AG09309 (cell line): Measurements from ENCODE around the gene FAM167B.

Source experiments
- DNase-seq: peaks from one replicate; pipeline ENCODE4 v3.0.0-alpha.2; 2010; ENCODE audit warnings: low read depth
- H3K4me3 ChIP-seq: 2 replicates; pipeline ENCODE4 v1.5.1; 2011; ENCODE audit warnings: mild to moderate bottlenecking, low read depth, low read length, moderate library complexity; ENCODE audit not compliant: control insufficient read depth
- TF ChIP-seq, protein P1 (sequence below): IDR thresholded peaks from 2 replicates; pipeline ENCODE4 v1.5.1; 2011; ENCODE audit warnings: mild to moderate bottlenecking, low read depth, low read length, inconsistent platforms; ENCODE audit not compliant: insufficient read depth, control insufficient read depth; ENCODE audit errors: missing control alignments

FAM167B gene

DNA sequence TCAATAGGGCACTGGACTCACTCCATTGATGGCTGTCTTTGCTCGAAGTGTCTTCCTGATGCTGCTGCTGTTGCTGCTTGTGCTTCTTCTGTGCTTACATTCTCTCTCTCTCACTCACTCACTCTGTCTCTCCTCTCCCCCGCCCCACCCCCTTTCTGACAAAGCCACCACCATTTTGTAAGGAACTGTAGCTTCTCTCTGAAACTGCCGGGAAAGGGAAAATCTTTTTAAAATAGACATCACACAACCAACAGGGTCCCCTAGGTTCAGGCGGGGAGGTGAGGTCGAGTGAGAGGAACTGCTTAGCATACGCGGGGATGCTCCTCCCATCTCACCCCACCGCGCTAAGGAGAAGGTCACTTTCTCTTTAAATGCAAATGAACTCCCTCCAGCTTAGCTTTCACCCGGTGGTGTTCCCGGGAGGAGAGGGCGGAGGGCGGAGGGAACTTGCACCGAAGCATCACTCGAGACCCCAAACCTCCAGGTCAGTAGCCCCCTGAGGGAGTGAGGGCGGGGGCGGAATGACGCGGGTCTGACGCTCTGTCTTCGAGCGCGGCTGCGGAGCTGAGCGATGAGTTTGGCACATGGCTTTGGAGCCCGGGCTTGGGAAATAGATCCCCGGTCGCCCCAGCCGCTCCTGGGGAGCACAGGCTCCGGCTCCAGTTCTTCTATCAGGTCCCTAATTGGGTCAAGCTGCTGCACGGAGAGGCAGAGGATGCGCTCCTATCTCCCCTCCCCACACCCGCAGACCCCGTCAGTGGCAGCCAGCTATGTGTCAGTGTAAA, 46.6 kb upstream of the FAM167B start, which contains the start of gene CCDC28B:
CCDC28B (plus strand) TSS at position 370 of the 785 bp plus-strand sequence. CDS start 1,341 bp downstream, outside the sequence.
- TF ChIP-seq, protein P1, sequence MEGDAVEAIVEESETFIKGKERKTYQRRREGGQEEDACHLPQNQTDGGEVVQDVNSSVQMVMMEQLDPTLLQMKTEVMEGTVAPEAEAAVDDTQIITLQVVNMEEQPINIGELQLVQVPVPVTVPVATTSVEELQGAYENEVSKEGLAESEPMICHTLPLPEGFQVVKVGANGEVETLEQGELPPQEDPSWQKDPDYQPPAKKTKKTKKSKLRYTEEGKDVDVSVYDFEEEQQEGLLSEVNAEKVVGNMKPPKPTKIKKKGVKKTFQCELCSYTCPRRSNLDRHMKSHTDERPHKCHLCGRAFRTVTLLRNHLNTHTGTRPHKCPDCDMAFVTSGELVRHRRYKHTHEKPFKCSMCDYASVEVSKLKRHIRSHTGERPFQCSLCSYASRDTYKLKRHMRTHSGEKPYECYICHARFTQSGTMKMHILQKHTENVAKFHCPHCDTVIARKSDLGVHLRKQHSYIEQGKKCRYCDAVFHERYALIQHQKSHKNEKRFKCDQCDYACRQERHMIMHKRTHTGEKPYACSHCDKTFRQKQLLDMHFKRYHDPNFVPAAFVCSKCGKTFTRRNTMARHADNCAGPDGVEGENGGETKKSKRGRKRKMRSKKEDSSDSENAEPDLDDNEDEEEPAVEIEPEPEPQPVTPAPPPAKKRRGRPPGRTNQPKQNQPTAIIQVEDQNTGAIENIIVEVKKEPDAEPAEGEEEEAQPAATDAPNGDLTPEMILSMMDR = no peak
- no peak for DNase-seq
- H3K4me3 ChIP-seq = peak within 1 kb of the TSS; percentile 63

DNA sequence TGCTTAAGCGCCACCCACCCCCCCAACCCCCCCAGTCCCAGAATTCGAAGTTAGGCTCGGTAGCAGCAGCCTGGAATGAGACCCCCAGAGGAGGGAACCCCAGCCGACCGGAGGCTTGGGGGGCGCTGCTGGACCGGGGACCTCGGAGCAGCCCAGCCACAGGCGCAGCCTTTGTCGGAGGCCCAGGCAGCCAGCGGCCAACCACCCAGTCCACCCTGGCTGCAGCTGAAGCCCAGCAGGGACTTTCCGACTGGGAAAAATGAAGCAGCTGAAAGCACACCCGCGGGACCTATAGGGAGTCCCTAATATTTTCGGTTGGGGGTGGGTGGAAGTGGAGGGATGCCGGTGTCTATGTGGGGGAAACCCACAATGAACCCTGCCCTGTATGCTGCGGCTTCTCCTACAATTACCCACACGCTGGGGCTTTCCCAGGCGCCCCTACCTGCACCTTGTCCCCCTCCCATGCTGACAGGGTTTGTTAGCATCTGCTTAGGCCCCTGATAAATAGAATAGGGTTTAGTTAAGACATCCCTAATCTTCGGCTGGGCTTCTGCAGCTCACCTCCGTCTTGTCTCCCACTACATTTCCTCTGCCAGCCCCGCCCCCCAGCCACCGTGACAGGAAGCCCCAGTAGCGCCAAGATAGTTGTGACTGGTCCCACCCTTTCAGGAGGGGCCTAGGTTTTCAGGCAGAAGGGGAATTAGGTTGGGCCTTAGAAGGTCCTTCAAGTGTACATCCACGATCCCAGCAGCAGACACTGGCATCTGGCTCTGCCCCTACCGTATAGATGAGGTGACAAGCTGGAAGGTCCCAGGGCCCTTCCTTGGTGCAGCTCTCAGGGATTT, 45.8 kb upstream of the FAM167B start:
- DNase-seq = no peak
- peak overlapping the region; percentile 63 for H3K4me3 ChIP-seq
- TF ChIP-seq, protein P1 = peak; percentile 11

DNA sequence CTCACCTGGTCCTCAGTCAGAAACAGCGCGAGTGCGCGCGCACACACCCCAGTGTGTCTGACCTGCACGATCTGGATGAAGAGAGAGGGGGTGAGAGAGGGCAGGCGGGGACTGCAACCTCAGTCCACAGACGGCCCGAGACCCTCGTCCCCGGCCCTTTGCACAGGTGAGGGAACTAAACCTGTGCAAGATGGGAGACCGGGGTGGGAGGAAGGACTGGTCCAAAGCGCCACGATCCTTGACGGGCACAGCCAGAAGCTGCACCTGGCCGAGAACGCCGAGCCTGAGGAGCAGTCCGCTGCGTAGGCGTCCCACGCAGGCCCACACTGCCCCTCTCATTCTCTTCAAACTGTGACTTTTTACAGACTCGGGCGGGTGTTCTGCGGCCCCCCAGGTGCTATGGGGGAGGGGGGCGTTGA, 42.1 kb upstream of the FAM167B start:
- TF ChIP-seq, protein P1 = no peak
- H3K4me3 ChIP-seq = peak overlapping the region; percentile 80
- DNase-seq = no peak

DNA sequence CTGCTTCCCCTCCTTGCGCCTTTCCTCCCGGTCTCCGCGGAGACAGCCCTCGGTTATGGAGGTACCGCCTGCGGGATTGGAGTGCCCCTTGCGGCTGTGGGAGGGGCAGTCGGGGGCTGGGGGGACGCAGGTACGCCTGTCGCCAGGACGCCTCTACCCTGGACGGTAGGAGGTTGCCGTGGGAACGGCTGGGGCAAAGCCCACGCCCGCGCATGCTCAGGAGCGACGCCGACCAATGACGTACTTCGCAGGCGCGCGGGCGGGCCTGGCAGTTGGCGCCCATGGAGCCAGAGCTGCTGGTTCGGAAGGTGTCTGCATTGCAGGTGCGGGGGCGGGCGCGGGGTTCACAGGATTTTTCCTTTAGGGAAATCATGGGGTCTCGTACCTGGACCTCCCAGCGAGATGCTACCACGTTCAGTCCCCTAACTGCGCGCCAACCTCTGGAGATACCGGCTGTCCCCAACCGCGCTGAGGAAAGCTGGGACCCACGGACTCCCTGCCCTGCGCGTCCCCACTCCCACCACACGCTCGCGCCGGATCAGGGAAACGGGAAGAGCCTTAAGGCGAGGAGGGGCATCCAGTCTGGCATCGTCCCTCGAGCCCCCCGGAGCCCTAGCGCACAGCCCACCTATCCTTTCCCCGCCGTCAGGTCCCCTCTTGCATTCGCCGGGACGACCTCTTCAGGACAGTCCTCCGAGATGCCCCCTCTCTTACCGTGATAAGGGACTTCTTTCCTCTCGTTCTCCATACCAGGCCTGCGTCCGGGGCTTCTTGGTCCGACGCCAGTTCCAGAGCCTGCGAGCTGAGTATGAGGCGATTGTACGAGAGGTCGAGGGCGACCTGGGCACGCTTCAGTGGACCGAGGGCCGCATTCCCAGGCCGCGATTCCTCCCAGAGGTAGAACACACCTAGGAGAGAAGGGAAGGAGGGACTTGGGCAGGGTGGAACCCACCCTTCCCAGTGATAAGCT, 41.3 kb upstream of the FAM167B start, which contains the start of gene IQCC:
IQCC (plus strand) TSS at position 271 of the 970 bp plus-strand sequence; CDS start at position 282, 11 bp downstream.
- TF ChIP-seq, protein P1 = no peak
- peak within 1 kb of the TSS; percentile 80 for H3K4me3 ChIP-seq
- no peak for DNase-seq

DNA sequence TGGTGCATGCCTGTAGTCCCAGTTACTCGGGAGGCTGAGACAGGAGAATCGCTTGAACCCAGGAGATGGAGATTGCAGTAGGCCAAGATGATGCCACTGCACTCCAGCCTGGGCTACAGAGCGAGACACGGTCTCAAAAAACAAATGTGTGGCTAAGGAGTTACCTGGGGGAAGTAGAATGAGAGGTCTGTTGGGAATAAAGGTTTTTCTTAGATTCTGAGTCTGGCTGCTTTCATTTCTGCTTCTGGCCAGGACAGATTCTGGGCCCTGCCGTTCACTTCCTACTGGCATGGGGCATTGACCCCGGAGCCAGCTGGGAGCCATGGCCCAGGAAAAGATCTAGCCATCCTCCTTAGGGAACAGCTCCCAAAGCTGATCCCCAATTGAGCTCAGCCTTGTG, 38.6 kb upstream of the FAM167B start:
- no peak for DNase-seq
- TF ChIP-seq, protein P1 = no peak
- no peak overlapping the region for H3K4me3 ChIP-seq

DNA sequence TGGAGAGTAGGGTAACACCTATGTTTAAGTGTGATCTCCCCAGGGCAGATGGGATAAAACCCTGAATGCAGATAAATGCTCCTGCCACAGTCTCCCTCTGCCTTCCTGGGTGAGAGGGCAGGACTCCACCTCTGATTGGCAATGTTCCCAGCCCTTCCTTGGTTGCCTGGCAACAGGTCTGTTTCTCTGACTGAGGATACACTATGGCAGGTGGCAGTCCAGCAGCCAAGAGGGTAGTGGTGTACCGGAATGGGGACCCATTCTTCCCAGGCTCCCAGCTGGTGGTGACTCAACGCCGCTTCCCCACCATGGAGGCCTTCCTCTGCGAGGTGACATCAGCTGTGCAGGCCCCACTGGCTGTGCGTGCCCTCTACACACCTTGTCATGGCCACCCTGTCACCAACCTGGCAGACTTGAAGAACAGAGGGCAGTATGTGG, 38.1 kb upstream of the FAM167B start, which contains the start of gene DCDC2B:
DCDC2B (plus strand) TSS at position 199 of the 438 bp plus-strand sequence; CDS start at position 204, 5 bp downstream.
- no peak within 1 kb of the TSS for H3K4me3 ChIP-seq
- no peak for DNase-seq
- TF ChIP-seq, protein P1 = no peak
